HG03575 (cell line): ENCODE measurements around the gene BBS9.
"Not testable (repeated sequence)": the region's sequence is repeated elsewhere in the genome, so short reads cannot be mapped to it uniquely, and the experiment has no call there.

Source experiments
- ATAC-seq: cut with Tn5 transposase; IDR thresholded peaks from one replicate; pipeline ENCODE4 v1.9.1; 2021; ENCODE audit not compliant: unreplicated experiment, insufficient number of reproducible peaks, low FRiP score; ENCODE audit errors: extremely low read depth

Gene BBS9

GRCh38 chr7:33458581-33458980, 329.2 kb downstream of the BBS9 start:
- ATAC-seq: no peak

GRCh38 chr7:33459340-33459751, 330.0 kb downstream of the BBS9 start:
- no peak for ATAC-seq

- ATAC-seq: no peak
These were observed 333.8 kb downstream of the BBS9 start for GRCh38 chr7:33463131-33463530.

GRCh38 chr7:33466203-33466602, 336.8 kb downstream of the BBS9 start:
- ATAC-seq: no peak

- ATAC-seq: no peak
These were observed 342.4 kb downstream of the BBS9 start for GRCh38 chr7:33471636-33472242.

- ATAC-seq: no peak
These were observed 343.1 kb downstream of the BBS9 start for GRCh38 chr7:33472348-33473025.

- ATAC-seq: no peak
These were observed 348.5 kb downstream of the BBS9 start for GRCh38 chr7:33477719-33478480.

GRCh38 chr7:33484476-33484875, 355.1 kb downstream of the BBS9 start:
- not testable (repeated sequence) for ATAC-seq

GRCh38 chr7:33485747-33486493, 356.6 kb downstream of the BBS9 start:
- no peak for ATAC-seq

- no peak for ATAC-seq
These were observed 357.3 kb downstream of the BBS9 start for GRCh38 chr7:33486633-33487032.

- ATAC-seq: no peak
These were observed 358.8 kb downstream of the BBS9 start for GRCh38 chr7:33487998-33488682.

GRCh38 chr7:33494474-33494873, 365.1 kb downstream of the BBS9 start:
- no peak for ATAC-seq

GRCh38 chr7:33495207-33495606, 365.8 kb downstream of the BBS9 start:
- ATAC-seq: no peak

GRCh38 chr7:33497051-33497450, 367.7 kb downstream of the BBS9 start:
- no peak for ATAC-seq

- ATAC-seq: no peak
These were observed 371.6 kb downstream of the BBS9 start for GRCh38 chr7:33500703-33501701.

GRCh38 chr7:33503014-33503413, 373.6 kb downstream of the BBS9 start:
- ATAC-seq: no peak

GRCh38 chr7:33503736-33504135, 374.4 kb downstream of the BBS9 start:
- ATAC-seq: no peak

GRCh38 chr7:33504266-33504665, 374.9 kb downstream of the BBS9 start:
- no peak for ATAC-seq
